Activated T-cell treated with anti-CD3 and anti-CD28 coated beads, Interleukin-2, amount 50 U/mL, for 1 hour (primary cell): ENCODE data around the gene EGFL6.
A peak's percentile ranks its signal among the peaks of the same experiment; 100 is the strongest.
"Not testable (repeated sequence)": the region's sequence is repeated elsewhere in the genome, so short reads cannot be mapped to it uniquely, and the experiment has no call there.

ENCODE experiments used
- DNase-seq: peaks from one replicate; pipeline ENCODE4 v3.0.0-alpha.2; 2020

EGFL6 gene

GRCh38 chrX:13597874-13598273 is 28.5 kb downstream of the EGFL6 start:
- no peak for DNase-seq

GRCh38 chrX:13598877-13599276 is 29.5 kb downstream of the EGFL6 start:
- DNase-seq: no peak

- DNase-seq: no peak
These were observed 30.1 kb downstream of the EGFL6 start for GRCh38 chrX:13599491-13599890.

GRCh38 chrX:13605611-13606010 is 36.2 kb downstream of the EGFL6 start:
- no peak for DNase-seq

- DNase-seq: no peak
These were observed 38.1 kb downstream of the EGFL6 start for GRCh38 chrX:13607331-13607995.

- DNase-seq: no peak
These were observed 38.6 kb downstream of the EGFL6 start for GRCh38 chrX:13607996-13608365.

- no peak for DNase-seq
These were observed 44.8 kb downstream of the EGFL6 start for GRCh38 chrX:13614154-13614553.

GRCh38 chrX:13620207-13620606 is 50.8 kb downstream of the EGFL6 start:
- no peak for DNase-seq

GRCh38 chrX:13622401-13622964 is 53.1 kb downstream of the EGFL6 start:
- DNase-seq: no peak

GRCh38 chrX:13627306-13627705 is 57.9 kb downstream of the EGFL6 start:
- DNase-seq: no peak

GRCh38 chrX:13637224-13637623 is 67.8 kb downstream of the EGFL6 start:
- DNase-seq: not testable (repeated sequence)

GRCh38 chrX:13638021-13638420 is 68.6 kb downstream of the EGFL6 start:
- DNase-seq: no peak

- no peak for DNase-seq
These were observed 69.4 kb downstream of the EGFL6 start for GRCh38 chrX:13638826-13639225.

GRCh38 chrX:13641684-13642083 is 72.3 kb downstream of the EGFL6 start:
- DNase-seq: not testable (repeated sequence)

GRCh38 chrX:13645464-13646153 is 76.2 kb downstream of the EGFL6 start:
- DNase-seq: no peak

GRCh38 chrX:13646154-13646549 is 76.8 kb downstream of the EGFL6 start:
- DNase-seq: peak; percentile 30

- peak; percentile 22 for DNase-seq
These were observed 78.4 kb downstream of the EGFL6 start for GRCh38 chrX:13647709-13648212.

- not testable (repeated sequence) for DNase-seq
These were observed 78.9 kb downstream of the EGFL6 start for GRCh38 chrX:13648336-13648735.

- no peak for DNase-seq
These were observed 80.4 kb downstream of the EGFL6 start for GRCh38 chrX:13649838-13650237.

- no peak for DNase-seq
These were observed 80.9 kb downstream of the EGFL6 start for GRCh38 chrX:13650318-13650717.

GRCh38 chrX:13651150-13651549 is 81.7 kb downstream of the EGFL6 start:
- no peak for DNase-seq

GRCh38 chrX:13652287-13652793 is 82.9 kb downstream of the EGFL6 start:
- DNase-seq: no peak

- peak; percentile 95 for DNase-seq
These were observed 83.7 kb downstream of the EGFL6 start, which contains the start of gene TCEANC for GRCh38 chrX:13652850-13653693. Gene TCEANC, plus strand, starts transcription at chrX:13653141. Its CDS starts 9,368 bp downstream, at chrX:13662509.
